SH-SY5Y (cell line): ENCODE results near the gene NPHS1.

Experiments used
- GATA2 ChIP-seq: IDR thresholded peaks from 2 replicates; pipeline ENCODE4 v1.6.1; 2011; ENCODE audit warnings: mild to moderate bottlenecking, low read depth, low read length
- GATA3 ChIP-seq: IDR thresholded peaks from 2 replicates; pipeline ENCODE4 v1.6.1; 2011; ENCODE audit warnings: low read depth, mild to moderate bottlenecking, low read length, moderate library complexity

Gene NPHS1

GRCh38 chr19:35852029-35852780, at the start of gene NPHS1:
NPHS1 (minus strand) TSS chr19:35852504; CDS start chr19:35851837, 667 bp downstream.
- TF ChIP-seq GATA3 (no peak), GATA2 (no peak)

GRCh38 chr19:35901055-35901644, 48.8 kb upstream of the NPHS1 start:
- TF ChIP-seq GATA2 (no peak), GATA3 (no peak)

- TF ChIP-seq GATA2 (no peak), GATA3 (no peak)
Observed at GRCh38 chr19:35899547-35900214, 47.4 kb upstream of the NPHS1 start.

GRCh38 chr19:35898499-35898809, 46.1 kb upstream of the NPHS1 start:
- TF ChIP-seq GATA2 (no peak), GATA3 (no peak)

- TF ChIP-seq GATA2: no peak
- no peak for TF ChIP-seq GATA3
Observed at GRCh38 chr19:35897706-35898451, 45.6 kb upstream of the NPHS1 start.

GRCh38 chr19:35896643-35897040, 44.3 kb upstream of the NPHS1 start:
- TF ChIP-seq GATA3: no peak
- no peak for TF ChIP-seq GATA2

GRCh38 chr19:35895911-35896642, 43.8 kb upstream of the NPHS1 start:
- TF ChIP-seq GATA3 (no peak), GATA2 (no peak)

- TF ChIP-seq GATA3 (no peak), GATA2 (no peak)
Observed at GRCh38 chr19:35894342-35894741, 42.0 kb upstream of the NPHS1 start.

GRCh38 chr19:35890113-35890650, 37.9 kb upstream of the NPHS1 start:
- TF ChIP-seq GATA3 (no peak), GATA2 (no peak)

GRCh38 chr19:35889370-35890112, 37.2 kb upstream of the NPHS1 start:
- TF ChIP-seq GATA3 (no peak), GATA2 (no peak)

GRCh38 chr19:35888398-35888797, 36.1 kb upstream of the NPHS1 start:
- TF ChIP-seq GATA2: no peak
- no peak for TF ChIP-seq GATA3

- TF ChIP-seq GATA3: no peak
- TF ChIP-seq GATA2: no peak
Observed at GRCh38 chr19:35887197-35887596, 34.9 kb upstream of the NPHS1 start.

GRCh38 chr19:35885904-35886303, 33.6 kb upstream of the NPHS1 start:
- TF ChIP-seq GATA2 (no peak), GATA3 (no peak)
